GM18526 (cell line): ENCODE data around the gene GPRIN2.

Experiments
- POLR2A ChIP-seq: IDR thresholded peaks from 3 replicates; pipeline ENCODE4 v1.6.1; 2011; ENCODE audit not compliant: insufficient read length; ENCODE audit errors: extremely low read depth

Gene GPRIN2

GRCh38 chr10:46520941-46521340, 35.5 kb downstream of the GPRIN2 start:
- TF ChIP-seq POLR2A = no peak

GRCh38 chr10:46520381-46520780, 36.1 kb downstream of the GPRIN2 start:
- TF ChIP-seq POLR2A = no peak

- TF ChIP-seq POLR2A = no peak
Observed at GRCh38 chr10:46518028-46518725, 38.3 kb downstream of the GPRIN2 start.

GRCh38 chr10:46517541-46517940, 38.9 kb downstream of the GPRIN2 start:
- no peak for TF ChIP-seq POLR2A

GRCh38 chr10:46516660-46517416, 39.6 kb downstream of the GPRIN2 start:
- TF ChIP-seq POLR2A = no peak

GRCh38 chr10:46515793-46516192, 40.7 kb downstream of the GPRIN2 start:
- no peak for TF ChIP-seq POLR2A

- no peak for TF ChIP-seq POLR2A
Observed at GRCh38 chr10:46515366-46515765, 41.1 kb downstream of the GPRIN2 start.

- no peak for TF ChIP-seq POLR2A
Observed at GRCh38 chr10:46514899-46515298, 41.6 kb downstream of the GPRIN2 start.

- no peak for TF ChIP-seq POLR2A
Observed at GRCh38 chr10:46514431-46514861, 42.0 kb downstream of the GPRIN2 start.
